IMR-90 (cell line): ENCODE results near the gene RBM25. TPM values are rescaled to one million over a fixed set of nuclear protein-coding genes. Genes with fewer than 3 reads are reported as not detected.

Experiments used
- ATAC-seq: fragments of 200-7000 bp; cut with Tn5 transposase; 2 replicates; pipeline ENCODE4 v1.9.1; 2020; ENCODE audit warnings: low read depth, mild to moderate bottlenecking, moderate library complexity
- Bru-seq: library from RNA; stranded (reverse); fragments of 400-500 nt; gene quantifications from one replicate; lab custom pipeline; 2021; lab: Mats Ljungman, UMichigan
- BruChase-seq, 2 experiments: library from RNA; stranded (reverse); fragments of 400-500 nt; gene quantifications; one replicate each; lab custom pipeline; 2021; lab: Mats Ljungman, UMichigan
- BruUV-seq: library from RNA; stranded (reverse); fragments of 400-500 nt; replicated peaks from 2 replicates; lab custom pipeline; 2021; lab: Mats Ljungman, UMichigan
- CTCF ChIA-PET: fragments of 300-600 bp; formaldehyde crosslinking; extraction: SDS; loops from one replicate; lab custom pipeline; 2021; ENCODE audit warnings: antibody characterized with exemption; lab: Yijun Ruan, JAX
- POLR2A ChIA-PET: fragments of 300-600 bp; sonication (Branson Sonifier 250); formaldehyde crosslinking; loops from one replicate; lab custom pipeline; 2022; ENCODE audit warnings: antibody characterized with exemption; ENCODE audit not compliant: unreplicated experiment; lab: Charles Lee
- DNase-seq: peaks from one replicate; pipeline ENCODE4 v3.0.0; 2013
- H2AFZ ChIP-seq: replicated peaks from 2 replicates; pipeline ENCODE3; 2013; ENCODE audit warnings: low read length, mild to moderate bottlenecking; ENCODE audit not compliant: poor library complexity
- H2AK5ac ChIP-seq: 2 replicates; pipeline ENCODE4 v1.6.1; 2013; ENCODE audit warnings: low read depth, low read length, inconsistent platforms
- H2AK9ac ChIP-seq: replicated peaks from 2 replicates; pipeline ENCODE3; 2013; ENCODE audit warnings: mild to moderate bottlenecking, low read depth, low read length, moderate library complexity; ENCODE audit not compliant: poor library complexity
- H2BK120ac ChIP-seq: 2 replicates; pipeline ENCODE4 v1.6.1; 2013; ENCODE audit warnings: low read depth, low read length, inconsistent platforms
- H2BK15ac ChIP-seq: 3 replicates; pipeline ENCODE4 v1.6.1; 2013; ENCODE audit warnings: low read depth, low read length, inconsistent platforms
- H2BK20ac ChIP-seq: 2 replicates; pipeline ENCODE4 v1.6.1; 2013; ENCODE audit warnings: low read depth, mild to moderate bottlenecking, inconsistent platforms, low read length, moderate library complexity
- H2BK5ac ChIP-seq: 2 replicates; pipeline ENCODE4 v1.6.1; 2013; ENCODE audit warnings: mild to moderate bottlenecking, low read depth, low read length, inconsistent platforms; ENCODE audit not compliant: poor library complexity, severe bottlenecking
- H3K14ac ChIP-seq: replicated peaks from 2 replicates; pipeline ENCODE4 v1.6.1; 2013; ENCODE audit warnings: low read depth, low read length, inconsistent platforms
- H3K18ac ChIP-seq: 2 replicates; pipeline ENCODE4 v1.6.1; 2013; ENCODE audit warnings: low read depth, low read length, control low read depth
- H3K23ac ChIP-seq: 2 replicates; pipeline ENCODE4 v1.6.1; 2013; ENCODE audit warnings: low read depth, low read length, inconsistent platforms
- H3K27ac ChIP-seq: 2 replicates; pipeline ENCODE4 v1.5.1; 2013; ENCODE audit warnings: mild to moderate bottlenecking, control low read depth, low read length; ENCODE audit not compliant: insufficient read depth
- H3K27me3 ChIP-seq: 2 replicates; pipeline ENCODE4 v1.6.1; 2013; ENCODE audit warnings: low read length; ENCODE audit not compliant: control insufficient read depth, insufficient read depth
- H3K36me3 ChIP-seq: 2 replicates; pipeline ENCODE4 v1.6.1; 2013; ENCODE audit warnings: low read length, mixed read lengths; ENCODE audit not compliant: control insufficient read depth, insufficient read depth
- H3K4ac ChIP-seq: 2 replicates; pipeline ENCODE4 v1.6.1; 2013; ENCODE audit warnings: low read depth, low read length, inconsistent platforms
- H3K4me1 ChIP-seq: 2 replicates; pipeline ENCODE4 v1.6.1; 2013; ENCODE audit warnings: low read length, mixed read lengths; ENCODE audit not compliant: control insufficient read depth, insufficient read depth
- H3K4me2 ChIP-seq: 2 replicates; pipeline ENCODE4 v1.6.1; 2013; ENCODE audit warnings: low read depth, mild to moderate bottlenecking, control low read depth, low read length, moderate library complexity
- H3K4me3 ChIP-seq: 2 replicates; pipeline ENCODE4 v1.5.1; 2013; ENCODE audit warnings: low read depth, mild to moderate bottlenecking, control low read depth, low read length, moderate library complexity; ENCODE audit not compliant: insufficient read depth
- H3K56ac ChIP-seq: 2 replicates; pipeline ENCODE4 v1.6.1; 2013; ENCODE audit warnings: low read length, inconsistent platforms; ENCODE audit not compliant: insufficient read depth; ENCODE audit errors: extremely low read depth
- H3K79me1 ChIP-seq, 2 experiments: 2 replicates each; pipeline ENCODE4 v1.6.1; 2013; ENCODE audit warnings: low read length in 2 of 2, inconsistent platforms in 1 of 2, low read depth in 1 of 2
- H3K9ac ChIP-seq: 2 replicates; pipeline ENCODE4 v1.6.1; 2013; ENCODE audit warnings: low read depth, low read length, control low read depth
- H3K9me1 ChIP-seq: 2 replicates; pipeline ENCODE4 v1.6.1; 2013; ENCODE audit warnings: low read length, inconsistent platforms; ENCODE audit not compliant: insufficient read depth
- H3K9me3 ChIP-seq: 2 replicates; pipeline ENCODE4 v1.6.1; 2013; ENCODE audit warnings: low read length; ENCODE audit not compliant: control insufficient read depth, insufficient read depth
- H4K20me1 ChIP-seq: 2 replicates; pipeline ENCODE4 v1.6.1; 2013; ENCODE audit warnings: low read length, inconsistent platforms; ENCODE audit not compliant: insufficient read depth
- H4K5ac ChIP-seq: 2 replicates; pipeline ENCODE4 v1.6.1; 2013; ENCODE audit warnings: mild to moderate bottlenecking, low read depth, low read length, control low read depth
- H4K8ac ChIP-seq, 2 experiments: 2 replicates each; pipeline ENCODE4 v1.6.1; 2013; ENCODE audit warnings: low read depth in 2 of 2, low read length in 2 of 2, control low read depth in 1 of 2, inconsistent platforms in 1 of 2
- H4K91ac ChIP-seq: 2 replicates; pipeline ENCODE4 v1.6.1; 2013; ENCODE audit warnings: low read depth, low read length, inconsistent platforms; ENCODE audit not compliant: insufficient read depth
- BHLHE40 ChIP-seq: fragments of 150-350 bp; IDR thresholded peaks from 2 replicates; pipeline ENCODE4 v1.6.1; 2016; ENCODE audit warnings: mild to moderate bottlenecking, low read depth, low read length
- CHD1 ChIP-seq: IDR thresholded peaks from 2 replicates; pipeline ENCODE4 v1.6.1; 2012; ENCODE audit warnings: low read depth, low read length, improper control_type of control experiment
- FOS ChIP-seq: fragments of 150-350 bp; IDR thresholded peaks from 2 replicates; pipeline ENCODE4 v1.6.1; 2016; ENCODE audit warnings: low read depth, low read length
- MAFK ChIP-seq: IDR thresholded peaks from 2 replicates; pipeline ENCODE4 v1.6.1; 2012; ENCODE audit warnings: low read depth, low read length, improper control_type of control experiment
- MXI1 ChIP-seq: IDR thresholded peaks from 2 replicates; pipeline ENCODE4 v1.6.1; 2012; ENCODE audit warnings: low read depth, mild to moderate bottlenecking, low read length, moderate library complexity, borderline replicate concordance
- POLR2A ChIP-seq: IDR thresholded peaks from 2 replicates; pipeline ENCODE4 v1.6.1; 2012; ENCODE audit warnings: mild to moderate bottlenecking, low read depth, low read length
- RCOR1 ChIP-seq: IDR thresholded peaks from 2 replicates; pipeline ENCODE4 v1.6.1; 2012; ENCODE audit warnings: mild to moderate bottlenecking, low read length, improper control_type of control experiment; ENCODE audit not compliant: insufficient replicate concordance
- RFX5 ChIP-seq: IDR thresholded peaks from 2 replicates; pipeline ENCODE4 v1.8.0; 2012; ENCODE audit warnings: low read depth, mild to moderate bottlenecking, low read length, moderate library complexity
- SMC3 ChIP-seq: fragments of 150-350 bp; IDR thresholded peaks from 2 replicates; pipeline ENCODE4 v1.6.1; 2016; ENCODE audit warnings: low read depth, mild to moderate bottlenecking, antibody characterized with exemption, low read length, moderate library complexity
- WGBS, 2 experiments: methylation state at CpG; one replicate each; pipeline versions ENCODE4 v1.1.5 to v1.1.7; 2013; ENCODE audit warnings: missing lambda C conversion rate in 2 of 2; ENCODE audit not compliant: insufficient read length in 1 of 2; ENCODE audit errors: extremely low coverage in 2 of 2; 5-methylcytosine and 5-hydroxymethylcytosine counted together
- dilution Hi-C: fragments of 300-500 bp; cut with HindIII; formaldehyde crosslinking; loops from one replicate; pipeline ENCODE4 v1.14.3; 2018; ENCODE audit warnings: low sequenced_read_pairs; ENCODE audit not compliant: unreplicated experiment
- in situ Hi-C: fragments of 300-500 bp; cut with MboI; formaldehyde crosslinking; loops from 3 replicates; pipeline ENCODE4 v1.14.3; 2019; ENCODE audit warnings: low sequenced_read_pairs, inconsistent platforms, mixed read lengths
- intact Hi-C: fragments of 100-400 bp; cut with micrococcal nuclease; formaldehyde crosslinking; loops from 2 replicates; pipeline ENCODE4 v1.10.0; 2022
- long read RNA-seq: library from polyadenylated mRNA; unstranded; transcript quantifications from one replicate; pipeline ENCODE4 v2.0.0, GENCODE V29; 2021; ENCODE audit not compliant: unreplicated experiment
- polyA plus RNA-seq, 3 experiments: library from polyadenylated mRNA; depleted of rRNA; stranded (reverse); fragments of >200 nt; gene quantifications; 2 replicates each; pipeline ENCODE4 v1.2.3, GENCODE V29; 2012; ENCODE audit warnings: low replicate concordance in 1 of 3
- total RNA-seq: library from RNA; depleted of rRNA; stranded (reverse); fragments of >200 nt; gene quantifications from 2 replicates; pipeline ENCODE4 v1.2.3, GENCODE V29; 2012; rRNA removed

RBM25 gene
- total RNA-seq (32.3 and 46.1 TPM in 2 replicates), polyA plus RNA-seq (2012; rRNA removed) (26.6 and 32.9 TPM in 2 replicates), Bru-seq, nascent RNA (percentile 94 among the genes with signal in this experiment), BruChase-seq, experiment 1, labeled RNA remaining after a 6-hour chase (percentile 93 among the genes with signal in this experiment), BruChase-seq, experiment 2, labeled RNA remaining after a 2-hour chase (percentile 95 among the genes with signal in this experiment)
- polyA plus RNA-seq (2012; cell fraction: cytosol; rRNA removed), result 7.1 and 7.8 TPM in 2 replicates
- polyA plus RNA-seq (2012; cell fraction: nucleus; rRNA removed; ENCODE audit: low replicate concordance), result 38.8 and 103 TPM in 2 replicates
- long read RNA-seq, partial matches to known transcripts, result 56 of 67 reads
- long read RNA-seq, other reads (novel, unspliced or antisense), result 7 of 67 reads

DNA sequence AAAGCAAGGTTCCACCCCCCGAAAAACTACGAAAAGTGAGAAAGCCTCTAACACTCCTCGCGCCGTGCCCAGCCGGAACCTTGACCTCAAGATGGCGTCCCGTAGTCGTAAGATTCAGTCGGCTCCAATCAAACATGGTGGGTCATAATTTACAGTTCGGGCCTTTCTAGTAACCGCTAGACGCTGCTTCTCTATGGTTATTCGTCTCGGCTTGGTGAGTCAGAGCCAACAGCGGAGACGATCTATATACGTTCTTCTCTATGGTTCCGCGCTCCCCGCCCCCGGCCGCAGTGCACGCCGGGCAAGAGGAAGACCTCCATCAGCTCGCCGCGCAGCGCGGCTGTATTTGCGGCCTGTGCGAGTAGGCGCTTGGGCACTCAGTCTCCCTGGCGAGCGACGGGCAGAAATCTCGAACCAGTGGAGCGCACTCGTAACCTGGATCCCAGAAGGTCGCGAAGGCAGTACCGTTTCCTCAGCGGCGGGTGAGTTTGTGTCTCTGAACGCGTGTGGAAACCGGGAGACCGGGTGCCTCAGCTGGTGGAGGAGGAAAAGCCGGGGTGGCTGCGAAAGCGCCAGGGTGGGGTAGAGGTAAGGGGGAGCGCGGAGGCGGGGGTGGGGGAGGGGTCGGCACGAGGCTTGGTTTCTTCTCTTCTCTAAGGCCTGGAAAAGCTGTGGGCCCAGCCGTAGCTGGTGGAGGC lies at the start of gene RBM25:
TSS of gene RBM25 (plus strand) at position 311 of the 698 bp plus-strand sequence. CDS start 13,108 bp downstream, outside the sequence.
- no peaks in the 10 kb centered on the region for H3K9me3 ChIP-seq
- peak within 1 kb of the TSS; percentile 20; the same call in 1 of the 2 replicates for H2BK20ac ChIP-seq
- POLR2A ChIA-PET, result interaction anchor here (0.6 to 1.0 kb wide), 4 partner anchors 31 to 809 kb away, joined by 3 to 6 read pairs (median 3); partner anchors contain the start of gene ZFYVE1
- H3K79me1 ChIP-seq, result peaks cover 3 to 24% of the 10 kb centered on the region in 2 experiments; a peak in 3 of 4 replicates
- peak within 1 kb of the TSS; percentile 92 for H3K27ac ChIP-seq
- H3K14ac ChIP-seq, result peak within 1 kb of the TSS; percentile 99
- H3K4me3 ChIP-seq, result peak within 1 kb of the TSS; percentile 73
- intact Hi-C loops (loop anchor here (1.0 kb wide), 1 partner anchor 31 kb away; the partner anchor contains the start of gene ZFYVE1), dilution Hi-C loops (no loop called here), in situ Hi-C loops (no loop called here)
- peak within 1 kb of the TSS; percentile 99 for H3K4ac ChIP-seq
- H2AFZ ChIP-seq, result peak within 1 kb of the TSS; percentile 97
- peak; percentile 99 for TF ChIP-seq POLR2A
- peak; percentile 75; the same call in 1 of the 2 replicates for TF ChIP-seq CHD1
- peak; percentile 50; the same call in 1 of the 2 replicates for TF ChIP-seq MXI1
- no peak for TF ChIP-seq MAFK
- no peak for TF ChIP-seq RCOR1
- TF ChIP-seq RFX5, result no peak
- TF ChIP-seq SMC3, result peak; percentile 17; the same call in 1 of the 2 replicates
- peak; percentile 82 for TF ChIP-seq FOS
- TF ChIP-seq BHLHE40, result peak; percentile 20; the same call in 1 of the 2 replicates
- H3K56ac ChIP-seq, result peak within 1 kb of the TSS; percentile 81
- H4K91ac ChIP-seq, result peak within 1 kb of the TSS; percentile 87
- H2BK5ac ChIP-seq, result peak within 1 kb of the TSS; percentile 91
- peak within 1 kb of the TSS; percentile 87 for H2AK5ac ChIP-seq
- BruUV-seq, result no TSS peak
- peaks cover 2% of the 10 kb centered on the region; the same call in 1 of the 2 replicates for H3K36me3 ChIP-seq
- peak within 1 kb of the TSS; percentile 88 for H3K4me2 ChIP-seq
- H3K27me3 ChIP-seq, result no peaks in the 10 kb centered on the region
- peak within 1 kb of the TSS; percentile 89 to 99 for H4K8ac ChIP-seq
- H4K5ac ChIP-seq, result peak within 1 kb of the TSS; percentile 97
- peaks cover 1% of the 10 kb centered on the region; the same call in 1 of the 2 replicates for H3K4me1 ChIP-seq
- peak within 1 kb of the TSS; percentile 97 for H3K23ac ChIP-seq
- 0% methylated on average over 18 of the region's 57 CpGs; no CpG with 5 or more reads in 1 of the 2 experiments for WGBS, 2 experiments
- peaks cover 43% of the 10 kb centered on the region for H4K20me1 ChIP-seq
- H3K18ac ChIP-seq, result peak within 1 kb of the TSS; percentile 74
- H2BK120ac ChIP-seq, result peak within 1 kb of the TSS; percentile 60
- ATAC-seq (peak; percentile 98), DNase-seq (peak; percentile 99)
- H2BK15ac ChIP-seq, result peak within 1 kb of the TSS; percentile 9; the same call in 1 of the 3 replicates
- H2AK9ac ChIP-seq, result peak within 1 kb of the TSS; percentile 94
- CTCF ChIA-PET, result interaction anchor here (1.0 to 1.5 kb wide), 2 partner anchors 8 to 9 kb away, joined by 4 read pairs; no protein-coding TSS in a partner anchor
- H3K9me1 ChIP-seq, result peaks cover 6% of the 10 kb centered on the region
- H3K9ac ChIP-seq, result peak within 1 kb of the TSS; percentile 94
